Subcutaneous adipose tissue (tissue), 4 donors: Measurements from ENCODE around the gene IGSF21. TPM values are rescaled to one million over a fixed set of nuclear protein-coding genes. Genes with fewer than 3 reads are reported as not detected.

Source experiments
- CTCF ChIP-seq: fragments of 450-650 bp; IDR thresholded peaks from one replicate; pipeline ENCODE4 v1.5.1; 2016; ENCODE audit warnings: low read depth, mild to moderate bottlenecking, control low read depth, antibody characterized with exemption, moderate library complexity
- total RNA-seq, 4 donors: library from RNA; depleted of rRNA; stranded (reverse); fragments of >200 nt; gene quantifications; one replicate each; pipeline ENCODE4 v1.1.0, GENCODE V29; 2016

The IGSF21 gene
- total RNA-seq, 4 donors from 2014 or later = 0.98 to 12.6 (median 4.4) TPM; not detected in 1

DNA sequence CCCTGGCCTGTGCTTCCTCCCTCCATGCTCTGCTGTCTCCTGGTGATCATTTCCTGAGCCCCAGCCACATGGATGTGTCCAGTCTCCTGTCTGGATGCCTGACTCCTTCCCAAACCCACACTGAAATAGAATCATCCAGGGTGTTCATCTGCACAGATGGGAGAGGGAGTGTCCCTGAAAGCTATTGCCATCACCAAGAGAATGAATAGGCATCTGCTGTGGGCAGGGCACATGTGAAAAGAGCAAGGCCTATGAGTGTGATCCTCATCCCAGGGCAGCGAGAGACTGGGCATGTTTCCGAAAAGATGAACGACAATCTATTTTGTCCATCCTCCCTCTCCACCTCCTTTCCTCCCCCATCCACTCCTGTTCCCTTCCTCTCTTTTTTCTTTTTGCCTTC is 5.0 kb downstream of the IGSF21 start:
- TF ChIP-seq CTCF = no peak

DNA sequence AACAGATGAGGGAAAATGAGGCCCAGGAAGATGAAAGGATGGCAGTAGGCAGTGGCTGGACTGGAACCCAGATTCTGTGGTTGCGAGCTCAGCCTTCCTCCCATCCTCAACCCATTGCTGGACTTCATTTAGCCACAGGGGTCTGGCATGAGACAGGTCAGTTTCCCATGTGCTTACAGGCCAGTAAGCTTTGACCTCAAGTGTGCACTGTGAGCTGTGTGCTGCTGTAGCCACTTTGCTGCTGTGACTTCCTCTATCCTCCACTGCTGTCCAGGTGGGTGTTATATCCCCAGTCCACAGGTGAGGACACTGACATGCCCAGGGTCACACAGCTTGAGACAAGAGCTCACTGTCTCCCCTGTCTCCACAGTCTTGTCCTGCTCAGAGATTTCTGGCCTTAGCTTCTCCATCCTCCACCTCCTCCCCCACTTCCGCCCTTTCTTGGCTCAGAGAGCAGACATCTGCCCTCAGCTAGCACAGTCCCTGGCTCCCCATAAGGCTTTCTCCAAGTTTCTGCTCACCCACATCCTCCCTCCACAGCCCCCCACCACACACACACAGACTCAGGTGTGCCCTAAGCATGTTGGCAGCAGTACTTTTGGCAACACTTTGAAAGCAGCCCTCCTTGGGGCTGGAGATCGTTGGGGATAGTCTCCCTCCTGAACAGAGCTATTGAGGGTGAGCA is 7.3 kb downstream of the IGSF21 start:
- TF ChIP-seq CTCF = no peak

DNA sequence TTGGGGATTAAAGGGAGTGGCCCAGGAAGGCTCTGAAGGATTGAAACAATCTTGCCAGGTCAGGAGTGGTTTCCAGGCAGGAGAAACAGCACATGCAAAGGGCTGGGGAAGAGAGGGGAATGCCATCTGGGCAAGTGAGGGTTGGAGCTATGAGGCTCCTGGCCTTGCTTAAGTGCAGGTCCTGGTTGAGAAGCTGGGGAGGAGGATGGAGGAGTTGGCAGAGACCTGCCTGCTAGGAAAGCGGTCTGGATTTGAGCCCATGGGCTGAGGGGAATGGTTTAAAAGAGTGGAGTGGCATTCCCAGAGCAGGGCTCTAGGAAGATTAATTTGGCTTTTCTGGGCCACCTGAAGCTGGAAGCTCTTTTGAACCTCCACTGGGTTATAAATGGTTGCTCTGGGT is 9.2 kb downstream of the IGSF21 start:
- TF ChIP-seq CTCF = no peak

DNA sequence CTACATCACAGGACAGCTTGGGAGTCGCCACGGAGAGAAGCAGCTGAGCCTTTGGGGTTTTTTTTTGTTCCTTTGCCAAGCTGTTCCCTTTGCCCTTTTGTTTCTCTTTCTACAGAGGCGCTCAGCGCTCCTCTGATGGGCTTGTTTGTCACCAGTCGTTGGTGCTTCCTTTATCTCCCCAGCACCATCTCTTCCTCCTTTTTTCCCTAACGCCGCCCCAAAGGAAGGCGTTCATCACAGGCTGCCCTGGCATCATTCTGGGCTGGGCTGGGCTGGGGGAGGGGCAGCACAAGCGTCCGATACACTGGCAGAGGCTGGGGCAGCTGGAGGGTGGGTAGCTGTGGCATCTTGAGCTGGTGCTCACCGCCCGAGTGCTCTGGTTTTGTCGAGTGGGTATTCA is 10.5 kb downstream of the IGSF21 start:
- no peak for TF ChIP-seq CTCF

- no peak for TF ChIP-seq CTCF
Observed at GRCh38 chr1:18118491-18118890, 10.9 kb downstream of the IGSF21 start.

DNA sequence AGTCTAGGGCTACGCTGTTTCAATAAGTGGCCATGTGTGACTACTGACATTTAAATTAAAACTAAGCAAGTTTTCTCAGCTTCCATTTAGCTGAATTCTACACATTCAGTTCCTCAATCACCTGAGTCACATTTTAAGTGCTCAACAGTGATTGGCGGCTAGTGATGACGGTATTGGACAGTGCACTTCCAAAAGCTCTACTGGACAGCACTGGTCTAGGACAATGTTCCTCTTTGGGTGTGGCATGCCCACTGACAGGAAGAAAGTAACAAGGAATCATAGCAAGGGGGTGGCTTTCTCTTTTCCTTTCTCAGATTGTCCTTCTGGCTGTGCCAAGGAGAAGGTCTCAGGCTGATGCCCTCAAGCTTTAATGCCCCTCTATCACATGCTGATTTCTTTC is 11.7 kb downstream of the IGSF21 start:
- no peak for TF ChIP-seq CTCF

DNA sequence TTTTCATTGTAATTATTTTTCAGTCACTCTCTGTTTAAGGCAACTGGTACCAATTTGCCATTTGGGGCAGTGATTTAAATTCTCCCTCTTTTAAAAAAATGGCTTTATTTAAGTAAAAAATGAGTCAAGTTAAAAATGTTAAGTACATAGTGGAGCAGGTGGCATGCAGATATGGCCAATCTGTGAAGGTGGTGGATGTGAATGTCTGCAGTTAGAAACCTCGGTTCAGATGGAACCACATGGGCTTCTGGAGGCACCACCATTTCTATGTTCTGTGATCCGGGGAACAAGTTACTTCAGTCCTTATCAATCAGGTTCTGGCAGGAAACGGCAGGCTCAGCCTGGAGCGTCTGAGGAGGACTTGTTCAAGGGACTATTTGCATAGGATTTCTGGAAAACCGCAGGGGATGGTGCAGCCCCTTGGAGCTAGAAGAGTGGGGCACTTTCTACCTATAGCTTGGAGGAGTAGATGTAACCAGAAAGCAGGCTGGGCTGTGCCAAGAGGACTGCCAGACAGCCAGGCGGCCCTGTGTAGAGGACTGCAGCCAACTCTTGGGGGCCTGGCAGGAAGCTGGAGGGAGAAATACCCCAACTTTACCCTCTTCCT is 12.3 kb downstream of the IGSF21 start:
- TF ChIP-seq CTCF = no peak
